Measurements from ENCODE around the gene HOXA6.

HOXA6 gene

DNA sequence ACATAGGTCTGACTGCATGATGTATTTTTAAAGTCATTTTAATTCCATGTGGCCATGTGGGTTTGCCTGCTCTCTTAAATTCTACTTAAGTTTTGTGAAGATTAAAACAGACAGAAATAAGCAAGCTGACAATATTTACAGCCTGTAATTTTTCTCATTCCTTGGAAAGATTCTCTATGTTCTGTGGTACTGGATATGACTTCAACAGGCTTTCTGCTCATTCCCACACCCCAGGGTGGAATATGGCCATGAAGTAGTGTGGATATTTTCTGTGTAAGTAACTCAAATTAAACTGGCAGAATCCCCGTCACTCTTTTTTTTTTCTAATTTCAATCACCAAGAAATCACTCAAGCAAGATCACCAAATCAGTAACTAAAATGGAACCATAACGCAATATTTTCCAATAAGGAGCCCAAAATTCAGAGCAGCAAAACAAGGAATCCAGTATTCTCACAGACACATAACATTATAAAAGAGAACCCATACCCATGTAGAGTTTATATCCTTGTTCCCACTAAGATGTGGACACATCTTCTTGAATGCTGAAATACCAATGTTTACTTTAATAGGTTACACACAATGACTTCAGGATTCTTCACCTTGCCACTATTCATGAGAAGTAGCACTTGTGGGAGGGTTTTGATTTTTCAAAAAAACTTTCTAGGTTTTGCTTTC is 9.8 kb downstream of the HOXA6 start:
- no peak for DNase-seq

DNA sequence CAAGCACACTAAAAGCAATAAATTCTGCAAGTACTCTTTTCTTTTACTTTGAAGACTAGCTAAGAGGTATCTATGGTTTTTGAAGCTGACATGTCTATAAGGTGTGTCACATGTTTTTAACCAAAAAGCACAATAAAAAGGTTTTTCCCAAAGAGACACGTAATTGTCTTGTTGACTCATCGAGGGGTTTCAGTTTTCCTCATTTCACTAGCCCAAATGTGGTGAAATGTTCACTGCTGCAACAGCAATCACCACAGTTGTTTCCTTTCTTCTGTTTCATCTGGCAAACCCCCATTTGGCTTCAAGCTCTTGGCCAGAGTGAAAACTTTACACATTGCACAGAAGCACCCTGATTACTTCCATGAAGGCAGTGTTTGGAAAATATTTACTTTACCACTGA is 13.2 kb downstream of the HOXA6 start:
- DNase-seq: no peak

DNA sequence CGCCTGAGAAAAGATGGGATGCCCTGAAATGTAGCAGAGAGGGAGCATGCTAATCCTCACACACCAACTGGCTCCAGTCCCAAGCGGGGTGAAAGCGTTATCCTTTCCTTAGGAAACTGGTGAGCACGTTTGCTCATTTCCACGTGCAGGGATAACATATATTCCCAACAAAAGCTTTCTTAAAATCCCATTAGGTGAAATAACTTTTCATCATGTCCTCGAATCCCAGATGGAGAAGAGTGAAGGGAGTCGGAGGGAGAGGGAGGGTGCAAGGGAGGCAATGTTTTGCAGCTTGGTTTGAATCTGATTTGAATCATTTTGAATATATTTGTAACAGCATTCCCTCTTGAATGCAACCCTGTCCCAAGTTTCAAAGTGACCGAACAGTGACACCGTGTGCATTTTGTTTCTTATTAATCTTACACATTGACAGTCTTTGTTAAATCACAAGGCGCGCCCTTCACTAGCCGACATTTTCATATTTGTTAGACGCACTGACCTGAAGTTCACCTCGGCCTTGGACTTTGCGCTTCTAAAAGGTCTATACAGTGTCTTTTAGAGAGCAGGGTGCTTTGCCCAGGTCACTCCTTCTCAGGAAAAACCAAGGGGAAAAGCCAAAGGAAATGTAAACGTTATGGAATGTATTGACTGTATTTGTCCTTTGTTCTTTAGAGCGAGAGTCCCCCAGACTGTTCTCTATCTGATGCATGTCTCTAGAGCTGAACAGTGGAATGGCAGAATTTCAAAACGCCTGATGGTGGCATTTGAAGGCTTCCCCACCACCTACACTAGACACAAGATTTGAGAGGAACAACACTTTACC is 14.0 kb downstream of the HOXA6 start:
- DNase-seq: no peak

DNA sequence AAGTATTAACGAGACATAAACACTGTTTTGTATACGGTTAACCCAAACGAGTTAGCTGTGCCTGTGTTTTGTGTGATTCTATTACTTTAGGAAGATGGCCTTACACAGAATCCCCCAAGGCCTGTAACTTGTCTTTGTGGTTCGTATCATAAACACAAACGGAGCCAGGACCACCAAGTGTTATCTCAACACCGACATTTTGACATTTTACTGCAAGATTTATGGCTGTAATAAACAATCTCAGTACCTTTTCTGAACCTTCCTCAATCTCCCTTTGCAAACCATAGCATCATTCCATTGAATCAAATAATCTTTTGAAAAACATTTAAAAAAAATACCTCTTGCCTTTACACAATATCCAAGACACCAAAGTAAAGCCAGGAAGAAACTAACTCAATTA is 14.6 kb downstream of the HOXA6 start:
- DNase-seq: no peak

DNA sequence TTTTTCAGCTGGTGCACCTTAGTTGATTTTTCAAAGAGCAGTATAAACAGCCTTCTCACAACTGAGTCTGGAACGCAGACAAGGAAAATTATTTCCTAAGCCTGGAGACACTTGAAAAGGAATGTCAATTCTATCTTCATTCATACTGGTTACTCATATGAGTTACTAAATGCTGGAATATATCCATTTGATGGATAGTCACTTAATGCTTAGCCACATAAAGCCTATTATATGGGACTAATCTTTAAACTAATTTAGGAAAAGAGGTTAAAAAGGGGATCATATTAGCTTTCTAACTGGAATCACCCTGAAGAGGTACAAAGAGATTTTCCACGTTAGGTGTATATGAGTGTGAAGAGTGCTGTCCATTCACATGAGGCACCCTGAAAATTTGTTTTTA is 15.4 kb downstream of the HOXA6 start:
- DNase-seq: no peak

DNA sequence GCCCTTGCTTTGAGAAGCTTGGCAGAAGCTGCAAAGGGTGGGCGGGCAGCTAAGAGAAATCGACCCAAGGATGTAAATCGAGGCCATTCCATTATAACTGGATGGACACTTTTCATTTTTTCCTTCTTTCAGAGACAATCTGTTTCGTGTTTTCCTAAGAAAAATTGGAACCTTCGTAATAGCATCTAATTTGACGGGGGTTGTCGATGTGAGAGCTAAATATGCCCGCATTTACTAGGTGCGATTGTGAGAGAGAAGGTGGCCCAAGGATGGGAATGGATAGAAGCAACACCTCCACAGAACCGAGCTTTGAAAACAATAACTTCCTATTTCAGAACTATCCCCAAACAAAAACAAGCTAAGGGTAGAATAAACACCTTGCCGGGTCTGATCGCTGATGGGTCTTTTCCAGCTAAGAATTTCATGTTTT is 16.2 kb downstream of the HOXA6 start:
- DNase-seq: no peak

DNA sequence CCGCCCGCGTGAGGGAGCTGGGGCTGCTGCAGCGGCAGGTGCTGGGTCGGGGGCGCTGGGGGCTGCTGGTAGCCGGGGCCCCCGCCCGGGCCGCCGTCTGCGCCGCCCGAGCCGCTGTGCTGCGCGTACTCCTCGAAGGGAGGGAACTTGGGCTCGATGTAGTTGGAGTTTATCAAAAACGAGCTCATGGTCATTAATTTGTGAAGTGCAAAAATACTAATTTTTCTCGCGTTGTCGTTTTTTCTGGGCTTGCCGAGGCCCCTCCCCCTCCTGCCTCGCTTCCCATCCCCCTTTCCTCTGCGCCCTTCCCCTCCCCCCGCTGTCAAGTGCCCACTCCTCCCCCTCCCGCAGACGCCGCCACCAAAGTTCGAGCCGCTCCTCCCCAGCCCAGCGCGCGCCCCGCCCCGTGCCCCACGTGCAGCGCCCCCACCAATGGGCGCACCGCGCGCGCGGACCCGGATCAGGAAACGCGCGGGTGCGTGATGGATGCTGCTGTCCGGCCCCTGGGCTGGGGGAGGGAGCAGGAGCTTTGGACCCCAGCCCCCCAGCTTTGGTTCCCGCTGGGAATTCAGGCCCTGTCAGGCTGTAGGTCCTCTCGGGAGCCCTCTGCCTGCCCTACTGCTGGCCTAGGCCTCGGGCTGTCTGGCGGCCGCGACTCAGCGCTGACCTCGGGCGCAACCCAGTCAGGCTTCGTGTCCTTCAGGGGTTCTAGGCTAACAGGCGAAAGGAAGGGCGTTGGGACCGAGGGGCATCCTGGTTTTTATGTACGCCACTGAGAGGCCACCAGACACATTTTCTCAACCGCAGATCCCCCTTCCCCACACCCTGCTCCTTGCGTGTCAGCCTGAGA is 16.8 kb downstream of the HOXA6 start, which contains the start of gene HOXA4:
Gene HOXA4, minus strand, starts transcription at position 218 of the 850 bp plus-strand sequence. Its CDS starts 24 bp downstream, at position 194.
- DNase-seq: peak; percentile 78

DNA sequence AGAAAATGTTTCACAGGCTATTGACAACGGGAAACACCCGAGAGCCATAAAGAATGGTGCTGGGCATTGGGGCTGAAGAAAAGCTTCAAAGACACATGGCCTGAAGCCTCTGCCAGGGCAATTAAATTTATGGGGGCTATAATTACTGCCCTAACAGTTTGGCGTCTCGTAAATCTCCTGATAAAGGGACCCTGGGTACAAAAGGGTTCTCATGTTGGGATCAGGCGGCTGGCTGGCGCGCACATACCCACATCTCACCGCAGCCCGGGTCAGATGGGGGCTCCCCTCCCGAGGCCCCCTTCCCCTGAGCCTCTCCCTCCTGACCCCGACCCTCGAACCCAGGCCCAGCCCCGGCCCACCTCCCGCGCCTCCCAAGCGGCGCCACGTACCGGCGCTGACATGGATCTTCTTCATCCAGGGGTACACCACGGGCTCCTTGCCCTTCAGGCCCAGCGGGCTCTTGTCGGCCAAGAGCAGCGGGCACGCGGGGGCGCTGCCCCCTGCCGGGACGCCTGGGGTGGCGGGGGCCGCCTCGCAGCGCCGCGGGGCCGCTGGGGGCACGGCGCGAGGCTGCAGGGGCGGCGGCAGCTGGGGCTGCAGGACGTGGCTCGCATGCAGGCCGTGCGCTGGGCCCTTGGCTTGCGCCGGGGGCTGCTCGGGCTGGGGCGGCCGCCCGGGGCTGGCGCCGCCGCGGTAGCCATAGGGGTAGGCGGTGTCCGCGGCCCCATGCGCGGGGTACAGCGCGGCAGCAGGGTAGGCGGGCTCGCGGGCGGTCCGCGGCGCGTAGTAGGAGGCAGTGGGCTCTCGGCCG is 17.6 kb downstream of the HOXA6 start:
- no peak for DNase-seq

DNA sequence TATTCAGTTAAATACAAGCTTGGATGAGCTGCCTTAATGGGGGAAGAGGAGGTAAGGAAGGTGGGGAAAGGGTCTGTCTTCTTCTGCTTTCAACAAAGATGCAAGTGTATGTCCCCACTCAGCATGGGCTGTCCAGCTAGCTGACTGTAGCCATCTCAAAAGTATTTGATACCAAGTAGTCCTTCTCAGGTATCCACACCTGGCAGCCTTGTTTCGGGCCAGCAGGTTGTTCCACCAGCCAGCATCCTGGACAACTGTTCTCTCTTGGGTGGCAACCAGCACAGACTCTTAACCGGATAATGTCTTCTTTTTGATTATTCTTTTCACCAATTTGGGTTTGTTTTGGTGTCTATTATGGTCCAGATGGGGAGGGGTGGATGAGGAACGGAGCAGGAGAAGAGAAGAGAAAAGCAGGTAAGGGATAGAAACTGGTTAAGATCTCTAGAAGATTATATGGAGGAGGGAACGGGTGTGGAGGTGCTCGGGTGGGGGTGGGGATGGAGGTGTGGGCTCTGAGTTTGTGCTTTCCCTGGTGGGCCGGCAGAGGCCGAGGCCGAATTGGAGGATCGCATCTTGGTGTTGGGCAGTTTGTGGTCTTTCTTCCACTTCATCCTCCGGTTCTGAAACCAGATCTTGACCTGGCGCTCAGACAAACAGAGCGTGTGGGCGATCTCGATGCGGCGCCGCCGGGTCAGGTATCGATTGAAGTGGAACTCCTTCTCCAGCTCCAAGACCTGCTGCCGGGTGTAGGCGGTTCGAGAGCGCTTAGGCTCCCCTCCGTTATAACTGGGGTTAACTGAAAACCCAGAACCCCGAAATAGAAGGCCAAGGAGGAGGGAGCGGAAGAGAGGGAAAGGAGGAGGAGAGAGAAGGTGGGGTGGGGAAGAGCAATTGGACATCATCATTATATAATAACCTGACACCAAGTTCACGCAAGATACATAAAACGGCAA is 18.5 kb downstream of the HOXA6 start:
- DNase-seq: no peak

DNA sequence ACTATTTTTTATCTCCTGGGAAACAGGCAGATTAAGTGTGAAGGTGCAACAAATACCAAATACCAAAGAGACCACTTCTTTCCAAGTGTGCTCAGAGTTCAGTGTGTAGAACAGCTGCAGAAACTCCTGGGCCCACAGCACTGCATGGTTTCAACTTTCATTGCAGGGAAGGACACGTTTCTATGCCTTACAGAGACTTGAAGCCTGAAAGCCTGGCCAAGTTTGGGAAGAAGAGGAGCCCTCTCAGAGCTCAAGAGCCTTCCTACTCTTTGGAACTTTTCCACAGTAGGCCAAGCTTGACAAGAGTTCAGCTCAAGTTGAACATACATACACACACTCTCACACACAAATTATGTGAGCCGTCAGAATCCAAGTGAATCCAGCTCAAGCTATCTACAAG is 19.5 kb downstream of the HOXA6 start:
- no peak for DNase-seq

DNA sequence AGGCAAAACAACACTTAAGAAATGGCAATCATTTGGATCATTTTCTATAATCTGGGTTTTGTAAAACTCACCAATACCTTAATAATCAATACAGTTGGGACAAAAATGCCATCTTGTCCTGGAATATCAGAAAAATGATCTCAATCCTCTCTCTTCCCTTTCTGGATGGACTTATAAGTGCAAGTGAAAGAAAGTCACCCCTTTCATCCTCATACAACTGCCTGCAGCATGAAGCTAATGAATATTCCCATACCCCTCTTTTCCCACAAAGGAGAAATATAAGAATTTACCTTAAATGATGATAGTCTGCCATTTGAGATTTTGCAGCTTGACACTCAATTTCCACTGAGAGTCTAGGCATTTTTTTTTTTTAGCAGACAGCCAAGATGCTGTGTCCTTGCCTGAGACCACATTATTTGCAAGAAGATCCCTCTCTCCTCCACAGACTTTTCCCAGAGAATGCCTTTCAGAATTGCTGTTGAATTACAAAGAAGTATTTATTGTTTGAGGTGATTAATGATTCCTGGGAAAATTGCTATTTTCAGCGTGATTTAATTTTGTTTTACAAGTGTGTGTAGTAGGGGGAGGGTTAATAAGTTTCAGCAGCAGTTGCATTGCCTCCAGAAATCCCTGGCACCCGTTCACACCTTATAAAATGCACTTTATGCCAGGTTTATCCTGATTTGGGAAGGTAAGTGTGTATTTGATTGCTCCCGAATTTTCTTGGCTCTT is 20.8 kb downstream of the HOXA6 start:
- DNase-seq: no peak

DNA sequence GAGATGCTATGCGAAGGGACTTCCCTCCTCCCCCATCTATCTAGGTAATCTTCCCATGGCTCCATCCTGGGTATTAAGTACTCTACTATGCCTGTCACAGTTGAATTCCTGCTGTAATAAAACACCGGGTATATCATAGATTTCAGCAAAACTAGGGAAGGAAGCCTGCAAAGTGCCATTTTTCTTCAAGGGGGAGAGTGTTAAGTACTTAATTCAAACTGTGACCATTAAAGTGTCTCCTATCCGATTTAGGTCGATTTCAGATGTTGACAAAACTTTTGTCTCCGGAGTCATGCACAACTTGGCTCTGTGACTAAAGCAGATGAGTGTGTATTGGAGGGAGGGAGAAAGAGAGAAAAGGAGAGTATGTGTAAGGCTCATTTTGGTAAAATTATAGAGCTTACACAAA is 21.6 kb downstream of the HOXA6 start:
- DNase-seq: no peak

DNA sequence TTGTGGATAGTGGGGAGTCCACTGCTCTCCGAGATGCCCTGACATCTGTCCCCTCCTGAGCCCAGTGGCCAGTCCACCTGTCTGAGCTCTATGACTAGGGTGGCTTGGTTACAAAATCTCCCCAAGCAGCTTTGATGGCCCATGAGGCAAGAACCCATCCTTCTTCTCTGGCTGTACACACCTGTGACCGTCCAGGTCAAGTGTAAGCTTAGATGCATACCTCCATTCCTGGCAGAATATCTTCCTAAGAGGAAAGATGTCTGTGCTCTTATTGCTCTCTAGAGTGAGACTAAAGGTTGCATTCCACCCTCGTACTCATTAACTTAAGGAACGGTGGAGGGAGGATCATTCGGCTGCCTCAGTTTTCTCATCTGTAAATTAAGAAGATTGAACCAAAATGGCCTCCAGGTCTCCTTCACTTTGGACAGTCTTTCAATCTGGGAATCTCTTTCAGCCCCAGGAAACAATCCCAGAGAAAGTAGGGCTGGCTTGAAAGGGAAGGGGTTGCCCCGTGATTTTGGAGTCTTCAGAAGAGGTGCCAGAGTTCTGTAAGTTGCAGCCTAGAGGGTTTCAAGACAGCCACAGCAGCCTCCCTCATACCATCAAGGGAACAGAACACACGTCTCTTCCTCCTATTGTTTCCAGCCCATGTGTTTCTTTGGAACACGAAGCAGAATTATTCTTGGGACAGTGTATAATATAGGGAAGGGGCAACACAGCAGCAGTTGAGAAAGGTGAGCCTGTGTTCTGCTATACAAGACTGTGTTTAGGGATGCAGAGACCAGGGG is 22.5 kb downstream of the HOXA6 start:
- no peak for DNase-seq

DNA sequence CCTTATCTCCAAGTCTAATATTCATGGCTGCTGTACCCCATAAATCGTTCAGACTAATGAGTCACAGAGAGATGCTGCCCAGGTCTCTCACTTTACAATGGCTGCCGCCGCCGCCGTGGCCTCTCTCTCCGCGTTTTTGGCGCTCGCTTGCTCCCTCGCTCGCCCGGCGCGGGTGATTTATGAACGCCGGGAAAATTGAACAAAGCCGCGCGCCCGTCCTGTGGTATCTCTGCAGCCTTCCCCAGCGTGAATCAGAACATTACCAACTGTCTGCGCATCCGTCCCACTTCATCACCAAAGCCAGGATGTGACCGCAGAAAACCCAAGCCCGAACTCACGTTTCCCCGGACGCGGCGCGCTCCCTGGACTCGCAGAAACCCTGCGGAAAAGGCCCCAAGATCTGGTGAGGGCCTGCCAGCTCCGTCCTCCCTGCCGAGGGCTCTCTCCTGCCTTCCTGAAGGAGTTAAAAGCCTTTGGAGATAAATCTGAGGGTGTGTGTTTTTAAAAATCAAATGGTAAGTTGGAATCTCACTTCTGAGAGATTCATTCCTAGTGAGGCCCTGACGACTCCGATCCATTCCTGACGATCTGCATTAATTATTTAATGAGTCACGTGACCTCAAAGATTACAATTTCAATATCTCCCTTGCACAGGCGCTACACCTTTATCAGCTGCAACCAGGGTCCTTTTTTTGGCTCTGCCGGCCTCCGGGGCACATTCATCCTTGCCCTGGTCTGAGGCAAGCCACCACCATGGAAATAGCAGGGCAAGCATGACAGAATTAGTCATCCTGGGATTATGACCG is 23.3 kb downstream of the HOXA6 start:
- no peak for DNase-seq

DNA sequence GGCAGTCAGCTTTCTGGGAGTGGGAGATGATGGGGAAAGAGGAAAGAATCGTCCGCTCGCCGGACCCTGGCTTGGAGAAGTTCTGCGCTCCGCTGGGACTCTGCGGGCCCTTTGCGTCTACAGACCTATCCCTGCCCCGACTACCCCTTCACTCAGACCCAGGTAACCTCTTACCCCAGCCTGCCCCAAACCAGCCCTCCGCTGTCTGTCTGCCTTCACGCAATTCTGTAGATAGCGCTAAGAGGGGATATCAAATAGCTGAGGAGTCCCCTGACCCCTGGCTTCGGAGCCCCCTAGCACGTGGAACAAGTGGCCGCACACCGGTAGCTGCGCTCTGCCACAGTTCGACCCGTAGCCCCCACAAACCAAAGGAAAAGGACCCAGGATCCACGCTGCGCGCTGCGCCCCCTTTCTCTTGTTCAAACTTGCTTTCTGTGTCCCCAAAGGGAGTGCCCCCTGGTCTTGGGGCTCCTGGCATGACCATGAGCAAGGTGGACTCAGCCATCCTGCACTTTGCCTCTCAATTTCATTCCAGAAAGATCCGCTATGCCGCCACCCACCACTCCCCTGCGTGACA is 24.0 kb downstream of the HOXA6 start:
- DNase-seq: no peak

DNA sequence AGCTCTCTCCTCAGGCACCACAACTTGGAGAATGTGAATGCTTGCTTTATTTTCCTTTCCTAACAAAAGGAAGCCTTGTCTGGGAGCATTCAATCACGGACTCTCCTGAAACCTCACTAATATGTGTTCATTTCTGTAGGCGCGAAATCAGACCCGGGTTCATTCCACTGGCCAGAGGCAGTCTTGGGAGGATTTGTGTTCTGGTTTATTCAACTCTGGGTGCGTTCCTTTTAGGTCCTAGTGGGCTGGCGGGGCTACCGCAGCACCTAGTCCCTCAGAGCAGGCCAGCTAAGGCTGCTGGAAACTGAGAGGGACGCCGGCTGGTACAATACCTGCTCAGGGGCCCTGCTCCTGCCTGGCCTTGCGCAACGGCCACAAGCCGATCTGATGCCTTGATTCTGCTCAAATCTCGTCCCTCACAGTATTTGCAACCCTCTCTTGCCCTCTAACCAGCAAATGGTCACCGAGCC is 24.5 kb downstream of the HOXA6 start:
- DNase-seq: no peak

DNA sequence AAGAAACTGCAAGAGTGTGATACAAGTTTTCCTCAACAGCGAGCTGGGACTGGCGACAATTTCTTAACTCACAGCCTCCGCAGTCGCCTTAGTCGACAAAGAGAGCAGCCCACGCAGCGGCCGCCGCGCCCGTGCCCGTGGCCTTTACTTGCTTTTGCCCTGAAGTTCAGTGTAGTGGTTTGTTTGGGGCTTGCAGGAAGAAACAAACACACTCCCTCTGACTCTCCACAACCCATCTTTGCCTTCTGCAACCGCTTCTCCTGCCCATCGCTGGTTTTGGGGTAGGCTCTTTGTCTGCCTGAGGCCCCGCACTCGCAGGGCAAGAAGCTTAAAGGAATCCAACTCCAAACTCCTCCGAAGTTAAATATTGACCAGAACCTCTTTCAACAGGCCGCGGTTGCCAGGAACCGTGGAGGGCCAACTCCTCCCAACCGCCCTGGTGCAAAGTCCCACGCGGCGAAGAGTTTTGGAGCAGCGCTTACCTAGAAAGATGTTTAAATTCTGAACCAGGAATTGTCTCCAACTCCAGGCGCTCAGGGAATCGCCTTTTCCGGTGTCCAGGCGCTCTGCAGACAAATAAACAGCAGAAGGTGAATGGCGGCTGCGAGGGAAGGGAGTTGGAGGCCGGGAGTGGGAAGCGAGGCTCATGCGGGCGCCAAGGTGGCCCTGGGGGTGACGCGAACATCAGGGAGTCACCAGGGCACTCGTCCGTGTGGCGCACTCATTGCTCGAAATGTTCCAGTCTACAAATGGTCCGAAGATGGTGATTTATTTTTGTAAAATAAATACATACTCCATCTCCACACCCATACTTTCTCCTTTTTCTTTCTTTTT is 25.3 kb downstream of the HOXA6 start:
- no peak for DNase-seq

All from activated CD4-positive, alpha-beta T cell treated with anti-CD3 and anti-CD28 coated beads, Interleukin-2, amount 50 U/mL, for 48 hours (primary cell).